HG02870 (cell line): ENCODE measurements around the gene ZAR1L.

Experiments used
- ATAC-seq: cut with Tn5 transposase; IDR thresholded peaks from one replicate; pipeline ENCODE4 v1.9.1; 2021; ENCODE audit warnings: mild to moderate bottlenecking, moderate library complexity; ENCODE audit not compliant: unreplicated experiment

The ZAR1L gene

DNA sequence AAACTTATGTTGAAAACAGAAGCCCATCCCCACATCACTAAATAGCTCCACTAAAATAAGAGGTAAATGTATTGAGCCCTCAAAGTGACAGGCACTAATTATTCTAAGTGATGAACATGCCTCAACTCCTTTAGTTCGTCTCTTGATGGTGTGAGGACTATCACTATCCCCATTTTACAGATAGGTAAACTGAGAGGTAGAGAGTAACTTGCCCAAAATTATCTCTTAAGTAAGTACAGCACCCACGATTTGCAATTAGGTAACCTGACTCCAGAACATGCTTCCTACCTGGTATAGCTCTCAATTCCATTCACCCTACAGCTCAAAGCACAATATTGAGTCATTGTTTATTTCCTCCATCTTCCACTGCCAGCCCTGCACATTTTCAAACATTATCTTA, 12.7 kb downstream of the ZAR1L start:
- no peak for ATAC-seq

DNA sequence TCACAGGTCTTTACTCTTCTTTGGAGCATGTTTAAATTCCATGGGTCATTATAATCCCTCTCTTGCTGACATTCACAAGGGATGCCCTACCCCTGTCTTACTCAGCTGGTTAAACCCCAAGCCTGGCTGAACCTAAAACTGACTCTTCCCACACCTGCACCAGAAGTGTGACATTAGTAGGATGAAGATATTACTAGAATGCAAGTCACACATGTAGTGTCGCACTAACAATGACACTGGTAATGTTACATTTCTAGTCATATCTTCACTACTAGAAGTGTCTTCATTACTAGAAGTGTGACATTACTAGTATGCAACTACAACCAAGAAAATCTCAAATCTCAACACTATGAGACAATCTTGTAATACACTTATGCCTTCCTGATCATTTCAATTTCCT, 14.2 kb downstream of the ZAR1L start:
- ATAC-seq, result no peak

DNA sequence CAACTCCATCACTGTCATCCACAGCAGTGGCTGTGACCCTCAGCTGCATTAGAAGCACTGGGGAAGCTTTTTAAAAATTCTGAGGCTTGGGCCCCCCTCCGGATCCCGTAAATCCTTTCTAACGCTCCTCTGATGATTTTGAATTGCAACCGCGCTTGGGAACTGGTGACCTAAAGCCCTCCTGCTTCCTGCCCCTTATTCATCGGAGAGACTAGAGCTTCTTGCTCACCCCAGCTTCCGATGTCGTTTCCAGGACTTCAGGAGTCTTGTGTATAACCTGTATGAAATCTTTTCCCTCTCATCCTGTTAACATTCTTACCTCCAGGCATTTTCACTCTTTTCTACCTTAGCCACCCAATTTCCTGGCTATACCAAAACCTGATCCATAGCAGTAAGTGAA, 14.8 kb downstream of the ZAR1L start:
- no peak for ATAC-seq

DNA sequence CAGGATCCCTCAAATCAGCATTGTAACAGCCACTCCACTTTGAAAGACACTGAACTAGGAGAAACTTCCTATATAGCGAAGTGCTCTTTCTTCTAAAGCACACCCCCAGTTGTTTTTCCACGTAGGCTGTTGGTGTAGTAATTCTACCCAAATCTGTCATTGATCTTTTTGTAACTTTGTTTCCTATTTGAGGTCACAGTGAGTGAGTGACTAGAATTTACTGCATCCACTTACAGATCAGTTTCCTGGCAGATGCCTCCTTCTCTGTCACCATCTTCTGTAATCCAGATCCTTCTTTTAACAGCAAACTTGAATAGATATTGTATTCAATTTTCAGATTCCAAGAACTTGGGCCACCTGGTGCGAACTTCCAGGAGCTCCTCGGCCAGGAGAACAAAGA, 15.3 kb downstream of the ZAR1L start:
- no peak for ATAC-seq

DNA sequence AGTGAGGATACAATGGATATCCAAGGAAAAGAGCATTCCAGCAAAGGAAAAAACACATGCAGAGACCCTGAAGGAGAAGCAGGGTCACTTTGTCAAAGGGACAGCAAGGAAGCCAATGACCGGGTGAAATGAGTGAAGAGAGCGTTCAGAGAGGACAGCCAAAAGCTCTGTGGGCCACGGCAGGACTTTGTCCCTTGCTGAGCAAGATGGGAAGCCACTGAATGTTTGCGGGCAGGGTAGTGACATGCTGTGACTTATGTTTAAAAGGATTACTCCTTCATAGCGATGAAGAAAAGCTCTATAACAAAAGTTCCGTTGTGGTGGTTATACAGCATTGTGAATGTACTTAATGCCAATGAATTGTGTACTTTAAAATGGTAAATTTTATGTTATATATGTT, 16.5 kb downstream of the ZAR1L start:
- no peak for ATAC-seq

DNA sequence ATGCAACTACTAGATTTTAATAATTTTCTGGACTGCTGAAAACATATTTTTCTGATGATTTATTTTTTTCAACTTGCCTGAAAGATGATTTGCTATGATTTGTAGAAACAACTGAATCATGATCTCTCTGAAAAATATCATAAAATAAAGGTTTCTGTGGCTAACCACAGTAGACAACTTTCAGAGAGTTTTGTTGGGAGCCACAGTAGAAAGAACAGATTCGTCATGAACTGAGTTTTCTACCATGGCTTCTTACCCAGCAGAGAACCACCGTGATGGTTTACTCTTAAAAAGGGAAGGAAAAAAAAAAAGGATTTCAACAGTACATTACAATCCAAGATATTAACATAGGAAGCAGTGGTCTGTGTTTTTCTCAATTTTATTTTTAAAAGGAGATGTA, 18.0 kb downstream of the ZAR1L start:
- no peak for ATAC-seq

DNA sequence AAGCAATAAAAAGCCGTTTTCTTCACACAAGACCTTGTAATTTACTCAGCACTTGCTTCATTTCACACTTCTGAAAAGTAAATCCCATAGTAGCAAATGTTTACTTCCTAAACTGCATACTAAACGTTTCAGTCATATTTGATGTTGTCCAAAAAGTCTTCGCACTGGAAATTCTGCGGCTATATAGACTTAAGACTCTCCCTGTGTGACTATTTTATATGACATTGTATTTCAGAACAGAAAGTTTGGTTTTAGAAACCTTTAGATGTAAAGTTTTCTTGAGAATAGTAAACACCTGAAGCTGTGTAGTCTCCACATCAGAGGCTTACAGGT, 29.6 kb downstream of the ZAR1L start:
- ATAC-seq, result no peak

DNA sequence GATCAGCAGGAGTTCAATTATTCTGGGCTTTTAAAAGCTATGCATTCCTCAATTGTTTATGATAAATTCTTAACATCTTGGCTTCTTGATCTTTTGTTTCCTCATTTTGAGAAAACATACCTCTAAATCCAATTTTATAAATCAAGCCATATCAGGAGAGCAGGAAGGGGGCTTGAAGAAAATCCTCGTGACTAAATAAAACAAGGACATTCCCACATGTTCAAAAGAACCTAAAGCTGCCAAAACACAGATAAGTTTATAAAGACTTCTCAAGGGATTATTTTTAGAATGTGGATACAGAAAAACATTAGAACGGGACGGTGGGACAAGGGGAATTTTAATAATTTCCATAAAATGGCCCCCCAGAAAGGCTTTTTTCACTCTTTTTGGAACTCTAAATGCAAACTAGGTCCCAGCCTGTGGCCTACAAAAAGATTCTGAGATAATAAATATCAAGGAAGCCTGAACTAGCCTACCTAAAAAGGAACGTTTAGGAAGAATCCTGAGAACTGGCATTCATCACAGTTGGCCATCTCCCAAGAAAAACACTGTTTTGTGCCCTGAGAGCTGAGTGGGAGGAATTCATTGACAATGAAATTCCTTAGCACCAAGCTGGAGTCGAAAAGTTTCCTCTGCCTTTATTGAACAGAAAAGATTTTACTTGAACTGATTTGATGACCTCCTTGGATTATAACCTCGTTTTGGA, 30.1 kb downstream of the ZAR1L start:
- ATAC-seq, result no peak

DNA sequence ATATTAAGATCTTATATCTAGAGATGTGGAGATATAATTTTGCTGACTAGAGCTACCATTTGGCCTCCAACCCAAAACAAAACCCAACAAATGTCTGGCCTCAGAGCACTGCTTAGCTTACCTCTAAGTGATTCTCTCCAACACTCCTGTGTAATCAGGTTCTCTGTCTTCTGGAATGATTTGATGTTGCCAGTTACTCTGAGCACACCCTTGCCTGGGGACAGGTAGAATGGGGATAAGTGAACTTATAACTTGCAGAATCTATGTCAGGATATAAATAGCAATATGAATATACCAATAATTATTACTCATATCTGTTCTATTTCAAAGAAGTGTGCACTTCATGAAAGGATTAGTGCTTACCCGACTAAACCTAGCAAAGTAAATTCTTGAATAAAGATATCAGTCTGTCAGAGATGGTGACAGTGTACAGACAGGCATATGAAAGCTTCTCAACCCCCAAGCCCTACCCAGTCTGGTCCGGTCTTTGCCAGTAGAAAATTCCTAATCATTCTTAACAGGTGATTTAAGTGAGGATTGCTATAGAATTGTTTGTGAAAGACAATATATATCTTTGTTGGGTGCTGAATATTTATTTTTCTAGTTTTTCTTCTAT, 33.0 kb downstream of the ZAR1L start:
- no peak for ATAC-seq

DNA sequence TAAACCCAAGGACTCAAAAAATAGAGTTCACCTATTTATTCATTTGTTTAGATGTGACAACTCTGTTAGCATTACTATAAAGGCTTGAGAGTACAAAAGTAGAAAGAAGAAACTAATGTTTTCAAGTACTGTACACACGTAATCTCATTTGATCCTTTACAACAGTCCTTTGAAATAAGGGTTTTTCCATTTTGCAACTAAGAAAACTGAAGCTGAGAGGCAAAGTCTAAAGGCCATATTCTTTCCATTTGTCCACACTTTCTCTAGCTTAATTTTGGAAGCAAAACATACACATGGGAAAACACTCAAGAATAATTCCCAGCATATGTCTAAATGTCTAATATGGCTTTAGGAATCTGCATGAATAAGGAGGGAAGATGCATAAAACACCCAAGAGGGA, 34.1 kb downstream of the ZAR1L start:
- no peak for ATAC-seq

DNA sequence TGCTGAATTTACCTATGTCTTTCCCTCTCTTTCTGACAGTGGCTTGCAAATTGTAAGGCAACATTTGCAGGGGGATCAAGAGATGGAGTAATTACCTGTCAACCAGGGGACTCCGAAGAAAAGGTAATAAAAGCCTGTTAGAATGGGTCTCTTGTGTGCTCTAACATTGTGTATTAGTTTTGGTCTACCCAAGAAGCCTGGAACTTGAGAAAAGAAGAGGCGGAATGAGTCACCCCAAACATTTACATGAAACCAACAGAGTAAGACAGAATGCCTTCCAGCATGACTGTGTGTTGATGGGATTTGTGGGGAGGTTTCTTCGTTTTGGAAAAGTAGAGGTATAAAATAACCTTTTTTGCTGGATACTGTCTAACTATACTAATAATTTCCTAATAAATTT, 36.7 kb downstream of the ZAR1L start:
- peak; percentile 70 for ATAC-seq

DNA sequence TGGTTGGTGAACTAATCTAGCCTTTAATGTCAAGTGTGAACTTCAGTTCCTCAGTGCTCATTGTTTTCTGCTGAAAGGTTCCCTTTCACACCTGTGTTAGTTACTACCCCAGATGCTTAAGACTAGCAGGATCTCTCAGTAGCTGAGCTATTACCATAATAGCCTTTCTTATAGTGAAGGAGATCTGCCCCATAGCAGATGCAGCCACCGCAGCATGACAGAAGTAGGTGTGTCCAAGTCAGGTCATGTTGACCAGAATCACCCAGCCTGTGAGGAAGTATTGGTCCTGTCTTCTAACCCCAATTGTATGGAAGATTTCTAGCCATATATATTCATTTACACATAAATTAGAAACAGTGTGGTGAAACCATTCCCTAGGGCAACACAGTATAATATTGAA, 37.3 kb downstream of the ZAR1L start:
- ATAC-seq, result peak; percentile 77

DNA sequence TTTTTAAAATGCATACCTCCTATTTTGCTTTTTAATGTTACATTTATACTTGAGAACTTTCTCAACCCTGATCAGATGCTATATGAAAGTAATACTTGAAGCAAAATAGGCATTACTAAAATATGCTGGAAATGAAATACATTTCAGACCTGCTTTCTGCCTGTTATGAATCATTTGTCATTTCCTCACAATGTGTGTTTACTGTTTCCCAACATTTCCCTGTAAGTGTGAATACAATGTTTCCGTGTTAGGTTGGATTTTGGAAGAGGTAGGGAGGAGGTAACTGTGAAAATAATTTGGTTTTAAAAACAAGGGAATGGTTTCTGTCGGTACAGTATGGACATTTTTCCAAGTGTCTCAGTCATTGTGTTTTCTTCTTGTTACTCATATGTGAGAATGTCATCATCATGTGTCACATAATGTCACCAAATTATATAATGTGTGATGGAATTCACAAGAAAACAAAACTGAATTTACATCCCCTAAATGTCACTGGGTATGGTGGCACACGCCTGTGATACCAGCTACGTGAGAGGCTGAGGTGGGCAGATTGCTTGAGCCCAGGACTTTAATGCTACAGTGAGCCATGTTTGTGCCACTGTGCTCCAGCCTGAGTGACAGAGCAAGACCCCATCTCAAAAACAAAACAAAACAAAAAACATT, 43.0 kb downstream of the ZAR1L start:
- no peak for ATAC-seq

DNA sequence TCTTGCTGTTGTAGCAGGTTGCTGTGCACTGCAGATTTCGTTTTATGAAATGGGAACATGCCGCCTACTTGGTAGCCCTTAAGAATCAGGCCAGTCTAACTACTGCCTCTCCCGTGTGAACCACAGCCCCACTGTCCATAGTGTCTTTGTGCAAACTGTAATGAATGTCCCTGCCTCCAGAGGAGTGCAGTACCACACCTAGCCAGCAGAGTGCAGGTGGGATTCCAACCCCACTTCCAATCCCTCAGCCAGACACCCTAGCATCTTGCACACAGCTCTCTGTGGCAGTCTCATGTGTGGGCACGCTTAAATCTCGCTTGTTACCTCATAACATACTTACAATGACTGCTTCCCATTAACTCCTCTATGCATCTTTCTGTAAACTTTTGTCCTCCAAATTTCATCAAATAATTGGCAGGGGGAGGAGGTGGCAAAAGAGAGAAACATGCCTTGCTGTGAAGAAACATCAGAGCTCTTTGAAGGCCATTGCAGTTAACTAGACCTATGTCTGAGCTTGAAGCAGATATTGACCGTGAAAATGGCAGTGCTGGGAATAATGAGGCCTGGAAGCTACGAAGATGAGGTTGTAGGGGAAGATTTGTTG, 47.2 kb downstream of the ZAR1L start:
- ATAC-seq, result peak; percentile 84

DNA sequence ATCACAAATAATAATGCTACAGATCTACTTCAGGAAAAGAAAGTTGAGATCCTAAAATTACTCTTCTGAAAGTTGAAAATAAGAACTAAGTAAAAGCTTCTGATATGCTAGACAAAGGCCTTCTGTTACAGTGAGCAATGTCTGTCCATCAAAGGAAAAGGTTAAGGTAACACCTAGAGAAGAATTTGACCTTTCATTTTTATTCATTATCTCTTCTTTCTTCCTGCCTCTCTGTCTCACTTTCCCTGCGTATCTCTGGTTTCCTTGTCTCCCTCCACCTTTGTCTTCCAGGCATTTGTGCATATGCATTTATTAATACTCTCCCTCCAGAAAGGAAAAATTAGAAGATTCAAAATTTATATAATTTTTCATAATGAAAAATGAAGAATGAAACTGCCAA, 49.0 kb downstream of the ZAR1L start:
- no peak for ATAC-seq

DNA sequence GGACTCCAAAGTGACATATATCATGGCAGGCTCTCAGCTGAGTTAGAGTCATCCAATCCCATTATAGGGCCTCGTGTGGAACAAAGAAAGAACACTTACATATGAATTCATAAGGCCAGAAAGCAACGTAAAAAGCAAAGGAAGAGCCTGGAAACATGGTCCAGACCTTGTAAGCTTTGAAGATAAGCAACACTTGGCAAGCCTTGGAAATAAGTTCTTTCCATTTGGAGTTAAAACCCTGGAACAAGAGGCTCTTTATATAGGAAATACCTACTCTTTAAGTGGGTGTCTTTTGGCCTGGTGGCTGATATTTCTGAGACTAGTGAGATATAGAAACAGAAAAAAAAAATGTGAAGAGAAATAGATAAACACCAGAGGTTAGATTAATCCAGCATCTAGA, 49.4 kb downstream of the ZAR1L start:
- no peak for ATAC-seq

DNA sequence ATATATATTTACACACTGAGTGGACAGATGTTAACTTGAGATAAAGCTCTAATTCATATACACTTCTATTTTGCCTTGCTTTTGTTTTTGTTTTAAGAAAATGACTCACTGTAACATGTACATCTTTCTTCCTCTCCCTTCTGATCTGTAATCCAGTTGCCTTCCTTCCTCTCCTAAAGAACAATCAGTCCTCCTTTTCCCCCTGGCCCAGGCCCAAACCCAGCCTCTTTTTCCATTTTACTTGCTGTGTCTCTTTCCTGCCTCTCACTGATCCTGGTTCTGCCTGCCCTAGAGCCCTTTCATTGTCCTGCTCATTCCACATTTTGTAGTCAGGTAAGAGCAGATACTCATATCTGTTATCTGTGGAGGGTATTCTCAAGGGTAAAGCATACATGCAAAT, 50.8 kb downstream of the ZAR1L start:
- no peak for ATAC-seq

DNA sequence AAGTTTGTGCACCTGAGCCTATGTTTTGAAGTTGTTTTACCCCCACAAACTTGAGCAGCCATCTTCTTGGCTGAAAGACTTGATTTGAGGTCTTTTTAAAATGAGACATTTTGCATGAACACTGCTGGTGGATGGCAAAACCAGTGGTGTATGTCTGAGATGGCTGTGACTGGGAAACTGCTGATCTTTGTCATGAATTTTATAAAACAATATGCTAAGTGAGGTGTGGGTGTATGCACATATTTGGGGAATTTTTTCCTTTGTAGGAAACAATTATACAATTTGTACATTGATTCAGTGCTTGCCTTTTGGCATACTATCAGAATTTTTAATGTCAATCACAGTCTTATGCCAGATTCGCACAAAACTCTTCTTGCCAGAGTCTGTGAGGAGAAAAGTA, 52.5 kb downstream of the ZAR1L start:
- no peak for ATAC-seq

DNA sequence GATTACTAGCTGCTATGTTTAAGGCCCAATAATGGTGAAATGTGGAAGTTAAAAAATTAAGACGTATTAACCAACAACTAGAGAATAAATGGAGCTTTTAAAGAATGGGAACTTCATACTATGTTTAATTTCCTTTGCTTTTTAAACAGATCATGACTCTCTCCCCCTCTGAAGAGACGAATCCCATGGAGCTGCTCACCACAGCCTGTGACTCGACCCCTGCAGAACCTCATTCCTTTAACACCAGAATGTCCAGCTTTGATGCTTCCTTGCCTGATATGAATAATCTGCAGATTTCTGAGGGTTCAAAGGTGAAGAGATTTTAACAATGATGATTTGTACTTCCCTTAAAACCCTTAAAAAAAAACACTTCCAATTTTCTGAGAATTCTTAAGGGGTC, 53.0 kb downstream of the ZAR1L start:
- ATAC-seq, result no peak

DNA sequence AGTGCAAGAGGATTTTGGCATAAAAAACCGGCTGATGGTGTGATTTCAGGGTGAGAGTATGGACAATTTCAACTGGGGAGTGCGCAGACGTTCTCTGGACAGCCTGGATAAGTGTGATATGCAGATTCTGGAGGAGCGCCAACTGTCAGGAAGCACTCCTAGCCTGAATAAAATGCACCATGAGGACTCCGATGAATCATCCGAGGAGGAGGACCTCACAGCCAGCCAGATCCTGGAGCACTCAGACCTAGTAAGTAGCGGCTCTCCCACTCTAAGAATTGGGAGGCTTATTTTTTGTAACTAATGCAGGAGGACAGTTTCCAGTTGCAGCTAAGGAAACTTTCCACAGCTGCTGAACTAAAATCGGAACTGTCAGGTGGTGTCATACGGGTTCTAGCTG, 53.6 kb downstream of the ZAR1L start:
- ATAC-seq, result no peak

DNA sequence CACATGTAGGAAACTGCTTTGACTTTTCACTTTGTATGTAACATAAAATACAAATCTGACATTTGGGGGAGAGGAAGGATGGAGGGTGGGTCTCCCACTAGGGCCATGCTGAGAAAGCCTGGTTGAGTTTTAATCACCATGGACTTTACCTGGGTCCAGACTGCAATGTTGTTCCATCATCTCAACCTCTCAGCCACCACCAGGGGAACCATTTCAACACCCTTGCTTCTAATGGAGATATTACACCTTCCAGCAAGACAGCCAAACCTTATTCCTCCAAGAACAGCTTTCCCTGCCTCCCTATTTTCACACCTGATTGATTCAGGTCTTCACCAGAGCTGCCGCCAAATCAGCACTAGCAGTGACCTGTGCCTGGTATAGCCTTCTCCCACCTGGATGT, 56.0 kb downstream of the ZAR1L start:
- no peak for ATAC-seq

DNA sequence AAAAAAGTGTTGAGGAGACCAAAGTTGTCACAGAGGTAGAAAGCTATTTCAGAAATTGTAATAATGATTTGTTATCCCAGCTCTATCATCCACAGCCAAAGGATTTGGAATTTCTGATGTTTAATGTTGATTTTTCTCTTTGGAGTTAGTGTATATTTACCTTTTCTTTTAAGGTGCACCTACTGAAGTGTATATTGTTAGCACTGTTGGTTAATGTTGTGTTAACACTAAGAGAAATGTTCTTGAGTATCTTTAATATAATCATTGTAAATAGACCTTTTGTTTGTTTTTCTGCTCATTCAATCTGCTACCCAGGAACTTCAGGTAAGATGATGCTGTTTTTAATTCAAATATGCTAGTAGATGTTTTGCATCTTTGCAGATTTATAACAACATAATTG, 57.5 kb downstream of the ZAR1L start:
- no peak for ATAC-seq
